Measurements from ENCODE around the gene RBM38.
"Not testable (repeated sequence)": the region's sequence is repeated elsewhere in the genome, so short reads cannot be mapped to it uniquely, and the experiment has no call there.

DNA sequence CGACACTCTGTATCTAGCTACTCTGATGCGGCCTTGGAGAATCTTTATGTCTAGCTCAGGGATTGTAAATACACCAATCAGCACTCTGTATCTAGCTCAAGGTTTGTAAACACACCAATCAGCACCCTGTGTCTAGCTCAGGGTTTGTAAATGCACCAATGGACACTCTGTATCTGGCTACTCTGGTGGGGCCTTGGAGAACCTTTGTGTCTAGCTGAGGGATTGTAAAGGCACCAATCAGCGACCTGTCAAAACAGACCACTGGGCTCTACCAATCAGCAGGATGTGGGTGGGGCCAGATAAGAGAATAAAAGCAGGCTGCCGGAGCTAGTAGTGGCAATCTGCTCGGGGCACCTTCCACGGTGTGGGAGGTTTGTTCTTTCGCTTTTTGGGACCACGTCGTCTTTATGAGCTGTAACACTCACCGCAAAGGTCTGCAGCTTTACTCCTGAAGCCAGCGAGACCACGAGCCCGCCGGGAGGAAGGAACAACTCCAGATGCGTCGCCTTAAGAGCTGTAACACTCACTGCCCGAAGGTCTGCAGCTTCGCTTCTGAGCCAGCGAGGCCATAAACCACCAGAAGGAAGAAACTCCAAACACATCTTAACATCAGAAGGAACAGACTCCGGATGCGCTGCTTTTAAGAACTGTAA, 42.1 kb upstream of the RBM38 start:
- TF ChIP-seq KDM4B (IDR thresholded peaks at IDR 0.05; ENCODE audit: borderline replicate concordance in 2 of 2, low read depth in 1 of 2); RBM22 (IDR thresholded peaks at IDR 0.05; ENCODE audit: low read depth, low read length, poor library complexity, severe bottlenecking); TFAM (CRISPR knock-in tag; conservative IDR thresholded peaks at IDR 0.05); RAD51 (IDR thresholded peaks at IDR 0.05; ENCODE audit: borderline replicate concordance, low read depth): not testable (repeated sequence)
